Osteoblast (primary cell): ENCODE measurements around the gene ADAMTS13. TPM values are rescaled to one million over a fixed set of nuclear protein-coding genes. Genes with fewer than 3 reads are reported as not detected.

Source experiments
- DNase-seq: peaks from one replicate; pipeline ENCODE4 v3.0.0; 2011; ENCODE audit warnings: low spot score, mixed read lengths; ENCODE audit not compliant: insufficient read length; ENCODE audit errors: missing footprints
- H2AFZ ChIP-seq: 2 replicates; pipeline ENCODE4 v1.6.0; 2011; ENCODE audit warnings: mild to moderate bottlenecking, low read length
- H3K27ac ChIP-seq: 2 replicates; pipeline ENCODE4 v1.5.1; 2011; ENCODE audit warnings: mild to moderate bottlenecking, low read depth, low read length, moderate library complexity
- H3K27me3 ChIP-seq: 2 replicates; pipeline ENCODE4 v1.6.0; 2012; ENCODE audit warnings: mild to moderate bottlenecking, control low read depth, inconsistent platforms, low read length, moderate library complexity; ENCODE audit not compliant: insufficient read depth
- H3K36me3 ChIP-seq: 2 replicates; pipeline ENCODE4 v1.5.1; 2011; ENCODE audit warnings: mild to moderate bottlenecking, low read length, control low read depth, moderate library complexity; ENCODE audit not compliant: insufficient read depth
- H3K4me1 ChIP-seq: 2 replicates; pipeline ENCODE4 v1.5.1; 2011; ENCODE audit warnings: mild to moderate bottlenecking, low read length, control low read depth, moderate library complexity; ENCODE audit not compliant: insufficient read depth
- H3K4me2 ChIP-seq: 2 replicates; pipeline ENCODE4 v1.6.0; 2011; ENCODE audit warnings: mild to moderate bottlenecking, low read length; ENCODE audit not compliant: insufficient read depth
- H3K4me3 ChIP-seq: fragments of 200-600 bp; sonication (generic); 3 replicates; pipeline ENCODE4 v1.5.1; 2012; ENCODE audit warnings: mild to moderate bottlenecking, low read length, inconsistent platforms; ENCODE audit not compliant: insufficient read depth
- H3K79me2 ChIP-seq: 2 replicates; pipeline ENCODE4 v1.6.0; 2012; ENCODE audit warnings: mild to moderate bottlenecking, low read length, control low read depth, inconsistent platforms; ENCODE audit not compliant: insufficient read depth
- H3K9me3 ChIP-seq: 2 replicates; pipeline ENCODE4 v1.5.1; 2011; ENCODE audit warnings: low read depth, low read length, control low read depth
- H4K20me1 ChIP-seq: 2 replicates; pipeline ENCODE4 v1.6.0; 2012; ENCODE audit warnings: mild to moderate bottlenecking, low read length, control low read depth; ENCODE audit not compliant: insufficient read depth
- CTCF ChIP-seq: IDR thresholded peaks from 2 replicates; pipeline ENCODE4 v1.5.1; 2011; ENCODE audit warnings: mild to moderate bottlenecking, low read depth, low read length, moderate library complexity; ENCODE audit errors: extremely low read depth
- total RNA-seq: library from RNA; depleted of rRNA; stranded (reverse); fragments of >200 nt; gene quantifications from 2 replicates; pipeline ENCODE4 v1.2.3, GENCODE V29; 2012

ADAMTS13 gene
- total RNA-seq, 1 donor, result 1.4 TPM

DNA sequence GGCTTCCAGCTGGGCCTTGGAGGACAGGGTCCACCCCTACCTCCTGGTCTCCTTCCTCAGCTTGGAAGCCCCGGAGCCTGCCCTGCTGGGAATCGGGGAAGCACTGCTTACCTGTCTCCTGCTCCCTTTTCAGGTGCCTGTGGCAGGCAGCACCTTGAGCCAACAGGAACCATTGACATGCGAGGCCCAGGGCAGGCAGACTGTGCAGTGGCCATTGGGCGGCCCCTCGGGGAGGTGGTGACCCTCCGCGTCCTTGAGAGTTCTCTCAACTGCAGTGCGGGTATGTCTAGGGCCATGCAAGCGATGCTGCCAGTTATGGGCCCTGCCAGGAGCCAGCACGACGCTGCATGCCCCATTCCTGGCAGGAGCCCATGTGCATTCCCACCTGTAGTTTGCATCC, 33.8 kb downstream of the ADAMTS13 start:
- Histone ChIP-seq H3K4me2 (no peak overlapping the region), H3K79me2 (no peaks in the 10 kb centered on the region), H3K4me3 (no peak overlapping the region), H3K4me1 (peaks cover 4% of the 10 kb centered on the region), H3K27me3 (no peaks in the 10 kb centered on the region), H3K36me3 (no peaks in the 10 kb centered on the region), H2AFZ (no peak overlapping the region), H3K9me3 (no peaks in the 10 kb centered on the region), H4K20me1 (no peaks in the 10 kb centered on the region), H3K27ac (no peak overlapping the region)
- no peak for DNase-seq
- no peak for TF ChIP-seq CTCF

GRCh38 chr9:133456409-133456808, 34.2 kb downstream of the ADAMTS13 start:
- Histone ChIP-seq H3K4me1 (peaks cover 4% of the 10 kb centered on the region), H3K27ac (no peak overlapping the region), H3K27me3 (no peaks in the 10 kb centered on the region), H4K20me1 (peaks cover 3% of the 10 kb centered on the region), H3K4me3 (no peak overlapping the region), H3K36me3 (no peaks in the 10 kb centered on the region), H3K4me2 (no peak overlapping the region), H3K9me3 (no peaks in the 10 kb centered on the region), H3K79me2 (no peaks in the 10 kb centered on the region), H2AFZ (no peak overlapping the region)
- TF ChIP-seq CTCF, result no peak
- no peak for DNase-seq

DNA sequence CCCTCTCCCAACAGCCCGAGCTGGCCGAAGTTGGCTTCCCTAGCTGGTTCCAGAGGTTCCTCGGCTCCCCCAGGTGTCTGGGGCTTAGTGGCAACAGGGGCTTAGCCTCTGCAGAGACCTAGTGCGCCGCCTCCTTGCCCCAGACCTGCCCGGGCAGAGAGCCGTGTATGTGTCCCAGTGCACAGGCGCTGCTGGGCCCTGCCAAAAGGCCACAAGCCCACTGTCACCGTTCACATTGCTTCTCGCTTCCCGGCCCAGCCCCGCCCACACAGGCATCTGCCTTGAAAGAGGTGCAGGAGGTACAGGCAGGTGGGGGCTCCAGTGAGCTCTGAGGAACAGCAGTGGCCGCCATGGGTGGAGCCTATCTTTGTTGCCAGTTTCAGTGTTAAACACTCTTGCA, 35.1 kb downstream of the ADAMTS13 start:
- Histone ChIP-seq H3K27ac (no peak overlapping the region), H3K9me3 (no peaks in the 10 kb centered on the region), H2AFZ (no peak overlapping the region)

GRCh38 chr9:133457748-133458147, 35.6 kb downstream of the ADAMTS13 start:
- no peak overlapping the region for H3K4me3 ChIP-seq
- no peak overlapping the region for H3K27ac ChIP-seq
- peaks cover 14% of the 10 kb centered on the region for H4K20me1 ChIP-seq
- no peaks in the 10 kb centered on the region for H3K36me3 ChIP-seq
- DNase-seq, result no peak
- H3K27me3 ChIP-seq, result no peaks in the 10 kb centered on the region
- H3K9me3 ChIP-seq, result no peaks in the 10 kb centered on the region
- TF ChIP-seq CTCF, result no peak
- no peak overlapping the region for H3K4me2 ChIP-seq
- no peak overlapping the region for H2AFZ ChIP-seq
- H3K79me2 ChIP-seq, result no peaks in the 10 kb centered on the region
- H3K4me1 ChIP-seq, result peaks cover 4% of the 10 kb centered on the region

More for the DNA sequence above, 35.1 kb downstream of the ADAMTS13 start:
- TF ChIP-seq CTCF, result no peak
- Histone ChIP-seq H3K4me2 (no peak overlapping the region), H3K27me3 (no peaks in the 10 kb centered on the region), H3K79me2 (no peaks in the 10 kb centered on the region), H3K36me3 (no peaks in the 10 kb centered on the region), H4K20me1 (peaks cover 11% of the 10 kb centered on the region), H3K4me1 (peaks cover 4% of the 10 kb centered on the region), H3K4me3 (no peak overlapping the region)
- DNase-seq, result no peak
